HG03457 (cell line): ENCODE data around the gene RREB1.
"Not testable (repeated sequence)": the region's sequence is repeated elsewhere in the genome, so short reads cannot be mapped to it uniquely, and the experiment has no call there.

Source experiments
- ATAC-seq: cut with Tn5 transposase; IDR thresholded peaks from one replicate; pipeline ENCODE4 v1.9.1; 2021; ENCODE audit warnings: moderate number of reproducible peaks; ENCODE audit not compliant: unreplicated experiment

RREB1 gene

GRCh38 chr6:7144872-7145584 lies 37.3 kb downstream of the RREB1 start:
- ATAC-seq, result no peak

- no peak for ATAC-seq
Measured at GRCh38 chr6:7145585-7145884, 37.8 kb downstream of the RREB1 start.

- ATAC-seq, result peak; percentile 44
Measured at GRCh38 chr6:7145885-7146828, 38.4 kb downstream of the RREB1 start.

GRCh38 chr6:7147051-7147671 lies 39.4 kb downstream of the RREB1 start:
- no peak for ATAC-seq

- ATAC-seq, result no peak
Measured at GRCh38 chr6:7148100-7148822, 40.5 kb downstream of the RREB1 start.

GRCh38 chr6:7150381-7151064 lies 42.8 kb downstream of the RREB1 start:
- no peak for ATAC-seq

- ATAC-seq, result no peak
Measured at GRCh38 chr6:7151381-7151780, 43.6 kb downstream of the RREB1 start.

- no peak for ATAC-seq
Measured at GRCh38 chr6:7152462-7152861, 44.7 kb downstream of the RREB1 start.

GRCh38 chr6:7153789-7154188 lies 46.0 kb downstream of the RREB1 start:
- no peak for ATAC-seq

GRCh38 chr6:7154341-7155139 lies 46.8 kb downstream of the RREB1 start:
- peak; percentile 50 for ATAC-seq

- peak; percentile 36 for ATAC-seq
Measured at GRCh38 chr6:7155871-7156579, 48.3 kb downstream of the RREB1 start.

GRCh38 chr6:7156643-7157278 lies 49.0 kb downstream of the RREB1 start:
- no peak for ATAC-seq

GRCh38 chr6:7157307-7157706 lies 49.5 kb downstream of the RREB1 start:
- not testable (repeated sequence) for ATAC-seq

- no peak for ATAC-seq
Measured at GRCh38 chr6:7157752-7158616, 50.2 kb downstream of the RREB1 start.

GRCh38 chr6:7159790-7160525 lies 52.2 kb downstream of the RREB1 start:
- ATAC-seq, result no peak

- ATAC-seq, result no peak
Measured at GRCh38 chr6:7161253-7161623, 53.5 kb downstream of the RREB1 start.

- no peak for ATAC-seq
Measured at GRCh38 chr6:7161845-7162244, 54.1 kb downstream of the RREB1 start.
